Measurements from ENCODE around the gene HBEGF. TPM values are rescaled to one million over a fixed set of nuclear protein-coding genes. Genes with fewer than 3 reads are reported as not detected.

HBEGF gene
- total RNA-seq (2014; rRNA removed; shearing (Covaris generic)) = 9.2 and 13.8 TPM in 2 replicates

DNA sequence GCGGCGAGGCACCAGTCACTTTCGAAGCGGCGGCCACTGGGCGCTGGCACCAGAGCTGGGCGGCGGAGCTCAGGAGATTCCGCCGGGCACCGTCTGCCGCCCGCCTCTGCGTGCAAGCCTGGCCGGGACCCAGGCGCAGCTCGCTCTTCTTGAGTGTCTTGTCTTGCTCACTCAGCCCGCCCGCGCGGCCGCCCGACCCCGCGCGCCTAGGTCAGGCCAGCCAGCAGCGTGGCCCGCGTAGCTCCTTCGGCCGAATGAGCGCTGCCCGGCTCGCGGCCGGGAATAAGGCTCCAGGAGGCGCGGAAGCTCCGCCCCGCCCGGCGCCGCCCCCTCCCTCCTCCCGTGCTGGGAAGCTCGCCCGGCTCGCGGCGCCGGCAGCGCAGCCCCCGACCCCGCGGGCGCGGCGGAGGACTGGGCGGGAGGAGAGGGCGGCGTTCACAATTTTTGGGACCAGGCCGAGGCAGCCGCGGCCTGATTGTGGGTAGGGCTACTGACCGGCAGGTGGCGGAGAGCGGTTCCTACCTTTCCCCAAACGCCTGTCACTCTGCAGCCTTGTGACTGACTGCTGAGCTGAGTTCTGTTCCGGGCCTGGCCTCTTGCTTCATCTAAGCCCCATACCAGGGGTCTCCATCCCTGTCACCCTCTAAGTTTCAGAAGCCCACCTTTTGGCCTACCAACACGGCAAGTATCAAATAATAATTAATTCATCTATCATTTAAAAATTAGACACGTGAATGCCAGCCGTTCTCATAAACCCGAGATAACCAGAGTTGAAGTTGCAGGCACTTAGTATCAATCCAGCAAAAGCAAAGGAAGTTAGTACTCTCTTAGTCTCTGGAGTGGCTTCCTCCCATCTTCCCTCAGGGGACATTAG is at the start of gene HBEGF:
TSS of gene HBEGF (minus strand) at position 256 of the 874 bp plus-strand sequence. CDS start 275 bp downstream, outside the sequence.
- peak; percentile 75 for DNase-seq (ENCODE audit: low read depth)

DNA sequence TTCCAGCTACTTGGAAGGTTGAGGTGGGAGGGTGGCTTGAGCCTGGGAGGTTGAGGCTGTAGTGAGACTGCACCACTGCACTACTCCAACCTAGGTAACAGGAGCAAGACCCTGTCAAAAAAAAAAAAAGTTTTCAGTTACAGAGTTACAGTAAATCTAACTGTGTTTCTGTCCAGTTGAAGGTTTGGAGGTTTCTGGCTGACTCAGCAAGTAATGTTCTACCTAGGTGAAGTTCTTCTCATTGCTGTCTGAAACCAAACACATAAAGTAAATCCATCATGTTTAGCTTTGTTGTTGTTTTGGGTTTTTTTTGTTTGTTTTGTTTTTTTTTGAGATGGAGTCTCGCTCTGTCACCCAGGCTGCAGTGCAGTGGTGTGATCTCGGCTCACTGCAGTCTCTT is 47.3 kb upstream of the HBEGF start:
- DNase-seq (ENCODE audit: low read depth) = no peak

DNA sequence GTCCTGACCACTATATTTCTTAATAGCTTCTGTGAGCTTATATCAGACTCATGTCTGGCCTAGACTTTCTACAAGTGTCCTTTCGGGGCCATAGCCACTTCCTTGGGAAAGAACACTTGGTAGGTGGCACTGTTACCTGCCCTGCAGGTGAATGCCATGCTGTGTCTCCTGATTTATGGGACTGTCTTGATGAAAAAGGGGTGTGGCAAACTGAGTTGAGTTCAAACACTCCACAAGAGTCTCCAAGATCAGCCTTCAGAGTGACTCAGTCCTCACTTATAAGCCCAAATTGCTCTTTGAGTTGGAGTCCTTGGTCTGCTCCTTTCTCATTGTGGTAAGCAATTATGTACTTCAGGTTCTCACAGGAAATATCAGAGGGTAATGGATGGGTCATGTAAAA is 45.3 kb upstream of the HBEGF start:
- DNase-seq (ENCODE audit: low read depth) = no peak

GRCh38 chr5:140391312-140391711 is 44.9 kb upstream of the HBEGF start:
- no peak for DNase-seq (ENCODE audit: low read depth)

- DNase-seq (ENCODE audit: low read depth) = no peak
Measured at GRCh38 chr5:140388052-140388451, 41.6 kb upstream of the HBEGF start.

- no peak for DNase-seq (ENCODE audit: low read depth)
Measured at GRCh38 chr5:140383300-140383699, 36.9 kb upstream of the HBEGF start.

- no peak for DNase-seq (ENCODE audit: low read depth)
Measured at GRCh38 chr5:140382866-140383265, 36.5 kb upstream of the HBEGF start.

- peak; percentile 33 for DNase-seq (ENCODE audit: low read depth)
Measured at GRCh38 chr5:140381972-140382371, 35.6 kb upstream of the HBEGF start.

DNA sequence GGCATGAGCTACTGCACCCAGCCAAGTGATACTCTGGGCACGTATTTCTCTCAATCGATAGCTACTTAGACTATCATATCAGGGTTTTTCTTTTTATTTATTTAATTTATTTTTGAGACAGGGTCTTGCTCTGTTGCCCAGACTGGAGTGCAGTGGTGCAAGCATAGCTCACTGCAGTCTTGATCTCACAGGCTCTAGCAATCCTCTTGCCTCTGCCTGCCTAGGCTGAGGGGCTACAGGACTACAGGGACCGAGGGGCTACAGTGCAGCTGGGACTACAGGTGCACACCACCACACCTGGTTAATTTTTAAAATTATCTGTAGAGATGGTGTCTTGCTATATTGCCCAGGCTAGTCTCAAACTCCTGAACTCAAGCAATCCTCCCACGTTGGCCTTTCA is 34.9 kb upstream of the HBEGF start:
- DNase-seq (ENCODE audit: low read depth) = no peak

DNA sequence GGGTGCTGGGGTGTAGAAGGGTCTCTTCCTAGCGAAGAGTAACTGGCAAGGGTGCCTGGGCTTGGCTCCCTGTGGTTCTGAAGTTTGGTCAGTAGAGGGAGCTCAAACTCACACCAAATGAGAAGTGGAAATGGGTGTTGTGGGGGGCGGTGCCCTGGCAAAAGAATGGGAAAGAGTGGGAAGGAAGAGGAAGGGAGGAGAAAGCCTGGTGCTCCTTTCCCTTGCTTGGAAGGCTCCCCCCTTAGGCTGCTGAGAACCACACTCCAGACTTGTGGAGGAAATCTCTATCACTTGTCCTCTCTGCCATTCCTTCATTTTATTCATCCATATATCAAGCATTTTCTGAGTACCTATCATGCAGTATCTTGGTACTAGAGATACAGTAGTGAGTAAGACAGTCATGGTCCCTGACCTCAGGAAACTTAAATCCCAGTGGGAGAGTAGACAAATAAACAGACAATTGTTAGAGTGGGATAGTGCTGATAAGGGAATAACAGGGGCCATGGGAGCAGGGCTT is 26.6 kb upstream of the HBEGF start:
- DNase-seq (ENCODE audit: low read depth) = peak; percentile 77

DNA sequence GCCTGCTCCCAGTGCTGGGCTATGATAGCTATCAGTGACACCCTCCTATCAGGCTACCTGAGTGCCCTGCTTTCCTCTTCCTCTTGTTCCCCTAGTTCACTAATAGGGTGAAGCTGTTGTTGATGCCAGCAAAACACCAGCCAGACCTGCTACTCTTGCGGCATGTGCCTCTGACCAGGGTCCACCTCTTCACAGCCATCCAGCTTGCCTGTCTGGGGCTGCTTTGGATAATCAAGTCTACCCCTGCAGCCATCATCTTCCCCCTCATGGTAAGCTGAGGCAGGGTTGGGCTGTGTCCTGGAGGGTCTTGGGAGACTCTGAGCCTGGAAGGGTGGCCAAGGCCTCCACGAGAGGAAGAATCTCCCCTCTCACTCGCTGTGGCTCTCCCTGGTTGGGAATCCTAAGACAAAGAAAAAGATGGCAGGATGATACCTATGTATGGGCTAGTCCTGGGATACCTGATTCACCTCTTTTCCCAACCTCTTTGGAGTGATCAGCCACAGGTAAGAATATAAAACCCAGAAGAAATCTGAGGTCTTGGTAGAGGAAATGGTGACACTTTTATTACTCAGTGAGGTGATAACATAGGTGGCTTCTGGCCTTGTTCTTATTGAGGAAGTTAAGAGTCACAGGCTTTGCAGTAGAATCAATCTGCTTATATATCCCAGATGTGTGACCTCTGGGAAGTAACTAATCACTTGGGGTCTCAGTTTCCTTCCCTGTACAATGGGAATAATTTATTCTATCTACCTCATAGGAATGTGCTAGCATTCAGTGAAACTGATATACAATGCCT is 25.2 kb upstream of the HBEGF start:
- no peak for DNase-seq (ENCODE audit: low read depth)

GRCh38 chr5:140367256-140368013 is 21.0 kb upstream of the HBEGF start:
- DNase-seq (ENCODE audit: low read depth) = no peak

- DNase-seq (ENCODE audit: low read depth) = no peak
Measured at GRCh38 chr5:140366589-140367255, 20.3 kb upstream of the HBEGF start.

DNA sequence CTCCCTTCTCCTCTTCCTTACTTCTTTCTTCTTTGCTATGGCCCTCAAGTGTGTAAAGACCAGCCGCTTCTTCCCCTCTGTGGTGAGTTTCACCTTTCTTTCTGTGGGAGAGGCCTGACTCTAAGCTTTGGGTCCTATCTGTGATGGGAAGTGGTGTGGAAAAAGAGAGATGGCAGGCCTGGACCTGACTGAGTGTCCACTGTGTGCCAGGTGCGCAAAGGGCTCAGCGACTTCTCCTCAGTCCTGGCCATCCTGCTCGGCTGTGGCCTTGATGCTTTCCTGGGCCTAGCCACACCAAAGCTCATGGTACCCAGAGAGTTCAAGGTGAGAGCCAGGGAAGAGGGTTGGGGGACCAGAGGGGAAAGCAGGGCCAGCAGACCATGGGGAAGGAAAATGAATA is 19.5 kb upstream of the HBEGF start:
- DNase-seq (ENCODE audit: low read depth) = no peak

DNA sequence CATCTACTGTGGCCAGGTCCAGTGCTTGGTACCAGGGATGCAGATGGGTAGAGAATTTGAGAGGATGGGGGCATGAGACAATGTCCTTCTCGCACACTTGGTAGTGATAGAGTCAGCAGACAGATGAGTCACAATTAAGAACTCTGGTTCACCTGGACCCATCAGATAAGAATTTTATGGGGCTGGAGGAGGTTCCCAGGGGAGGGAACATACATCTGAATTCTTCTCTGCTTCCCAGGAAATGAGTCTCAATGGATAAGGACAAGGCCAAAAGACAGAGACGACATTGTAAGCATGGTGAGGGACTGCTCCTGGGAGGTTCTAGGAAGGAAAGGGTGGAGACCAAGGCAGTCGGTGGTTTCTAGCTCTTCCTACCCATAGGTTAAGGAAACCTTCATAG is 18.9 kb upstream of the HBEGF start:
- peak; percentile 56 for DNase-seq (ENCODE audit: low read depth)

GRCh38 chr5:140364472-140364765 is 18.0 kb upstream of the HBEGF start:
- DNase-seq (ENCODE audit: low read depth) = no peak

- no peak for DNase-seq (ENCODE audit: low read depth)
Measured at GRCh38 chr5:140363631-140364471, 17.4 kb upstream of the HBEGF start.

GRCh38 chr5:140362875-140363630 is 16.6 kb upstream of the HBEGF start:
- peak; percentile 61 for DNase-seq (ENCODE audit: low read depth)

DNA sequence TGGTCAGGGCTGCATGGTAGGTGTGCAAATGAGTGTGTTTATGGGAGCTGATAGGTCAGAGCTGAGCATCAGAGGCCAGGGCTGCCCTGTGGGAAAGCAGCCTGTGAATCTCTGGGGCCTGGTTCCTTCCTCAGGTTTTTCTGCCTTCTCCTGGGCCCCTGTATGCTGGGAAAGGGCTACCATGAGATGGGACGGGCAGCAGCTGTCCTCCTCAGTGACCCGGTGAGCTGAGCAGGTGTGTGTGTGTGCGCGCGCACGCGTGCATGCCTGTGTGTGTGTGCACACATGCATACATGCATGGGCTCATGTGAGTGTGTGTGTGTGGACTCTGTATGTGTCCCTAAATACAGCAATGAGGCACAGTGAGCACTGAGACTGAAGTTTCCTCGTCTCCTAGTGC is 15.9 kb upstream of the HBEGF start:
- DNase-seq (ENCODE audit: low read depth) = no peak

DNA sequence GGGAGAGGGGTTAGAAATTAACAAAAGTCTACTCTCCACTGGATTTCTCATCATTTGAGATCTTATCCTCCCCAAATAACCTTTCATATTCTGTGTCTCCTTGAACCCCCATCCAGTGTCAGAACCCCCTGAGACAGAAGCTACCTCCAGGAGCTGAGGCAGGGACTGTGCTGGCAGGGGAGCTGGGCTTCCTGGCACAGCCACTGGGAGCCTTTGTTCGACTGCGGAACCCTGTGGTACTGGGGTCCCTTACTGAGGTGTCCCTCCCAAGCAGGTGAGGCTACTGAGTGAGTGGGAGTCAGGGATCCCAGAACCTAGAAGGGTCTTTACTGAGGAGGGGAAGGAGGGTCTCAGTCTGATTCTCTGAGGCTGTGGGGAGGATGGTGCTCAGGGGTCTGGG is 15.5 kb upstream of the HBEGF start:
- DNase-seq (ENCODE audit: low read depth) = no peak

All from M059J (cell line).